Loucy (cell line): ENCODE measurements around the gene ALG8.

Experiments
- CTCF ChIP-seq: fragments of 200-600 bp; sonication (generic); conservative IDR thresholded peaks from 2 replicates; pipeline ENCODE4 v1.5.1; 2014; ENCODE audit warnings: mild to moderate bottlenecking, antibody characterized with exemption, low read length
- EZH2phosphoT487 ChIP-seq: fragments of 200-600 bp; IDR thresholded peaks from 2 replicates; pipeline ENCODE4 v1.6.1; 2018; ENCODE audit warnings: antibody characterized with exemption, mild to moderate bottlenecking, moderate library complexity, borderline replicate concordance

GRCh38 chr11:78131956-78132355 lies 7.5 kb downstream of the ALG8 start:
- no peak for TF ChIP-seq CTCF
- no peak for TF ChIP-seq EZH2phosphoT487
